ENCODE data around the gene SNAPC1. TPM values are rescaled to one million over a fixed set of nuclear protein-coding genes. Genes with fewer than 3 reads are reported as not detected.
A peak's percentile ranks its signal among the peaks of the same experiment; 100 is the strongest.

Gene SNAPC1
- total and polyA plus RNA-seq, 10 of the 15 experiments (the other 5 are each of a cell fraction or from before 2014, with no cell fraction given) = 4.5 to 12.0 (median 7.4) TPM

DNA sequence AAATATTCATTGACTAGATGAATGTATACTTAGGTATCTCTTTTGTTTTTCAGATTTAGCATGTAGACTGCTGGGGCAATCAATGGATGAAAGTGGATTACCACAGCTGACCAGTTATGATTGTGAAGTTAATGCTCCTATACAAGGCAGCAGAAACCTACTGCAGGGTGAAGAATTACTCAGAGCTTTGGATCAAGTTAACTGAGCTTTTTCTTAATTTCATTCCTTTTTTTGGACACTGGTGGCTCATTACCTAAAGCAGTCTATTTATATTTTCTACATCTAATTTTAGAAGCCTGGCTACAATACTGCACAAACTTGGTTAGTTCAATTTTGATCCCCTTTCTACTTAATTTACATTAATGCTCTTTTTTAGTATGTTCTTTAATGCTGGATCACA is 15.3 kb upstream of the SNAPC1 start:
- ChIA-PET CTCF (interaction anchor here (0.6 to 4.7 kb wide), 7 partner anchors 11 to 91 kb away, joined by 3 to 40 read pairs (median 4); partner anchors contain the start of gene SNAPC1), POLR2A (interaction anchor here (0.6 to 10.5 kb wide), 11 partner anchors 11 to 125 kb away, joined by 3 to 130 read pairs (median 3); partner anchors contain the start of gene SNAPC1), SMC1A (ENCODE audit: uncharacterized antibody, unreplicated experiment) (interaction anchor here (1.1 to 10.0 kb wide), 15 partner anchors 8 to 271 kb away, joined by 3 to 114 read pairs (median 6); partner anchors contain the start of gene SNAPC1), RAD21 (ENCODE audit: unreplicated experiment) (interaction anchor here (0.9 to 10.8 kb wide), 12 partner anchors 16 to 276 kb away, joined by 3 to 102 read pairs (median 4); partner anchors contain the start of gene SNAPC1)
- 0 out of 2 replicates have a peak overlapping the region, but pooled peaks have one; percentile 9 for H3K27ac ChIP-seq (ENCODE audit: control insufficient read depth, insufficient read depth)
- peak overlapping the region; percentile 77 for H3K4me2 ChIP-seq (ENCODE audit: control insufficient read depth, insufficient read depth)
- H3K79me2 ChIP-seq (ENCODE audit: control insufficient read depth, insufficient read depth, low read length) = peaks cover 92% of the 10 kb centered on the region
- ATAC-seq (0 out of 3 replicates have a peak, but pooled peaks have one; percentile 2), DNase-seq (ENCODE audit: low read depth, low spot score) (no peak), FAIRE-seq (no peak)
- H3K9ac ChIP-seq (ENCODE audit: control insufficient read depth, insufficient read depth, low read length) = no peak overlapping the region
- no peaks in the 10 kb centered on the region for H4K20me1 ChIP-seq (ENCODE audit: control insufficient read depth, insufficient read depth)
- in situ Hi-C loops (cut with MboI) = no loop called here
- H3K4me1 ChIP-seq (ENCODE audit: control insufficient read depth, insufficient read depth, low read length) = peaks cover 5% of the 10 kb centered on the region
- no peak for TF ChIP-seq TAF1 (IDR thresholded peaks at IDR 0.05; ENCODE audit: borderline replicate concordance, low read depth, low read length)
- TF ChIP-seq MEF2A (IDR thresholded peaks at IDR 0.05; ENCODE audit: insufficient read depth, low read depth, low read length) = 0 out of 2 replicates have a peak, but pooled peaks have one; percentile 46
- no peak for TF ChIP-seq HDGF (IDR thresholded peaks at IDR 0.05)
- no TSS peak for BruUV-seq (replicated peaks)
- no peaks in the 10 kb centered on the region for H3K9me3 ChIP-seq (replicated peaks; ENCODE audit: control insufficient read depth, insufficient read depth, low read length)
- H3K4me3 ChIP-seq = peak overlapping the region; percentile 79
- intact Hi-C loops (cut with micrococcal nuclease; ENCODE audit: unreplicated experiment) = loop anchor here (10.0 kb wide), 1 partner anchor 452 kb away; no protein-coding TSS in a partner anchor
- H3K27me3 ChIP-seq (replicated peaks in 1 of 2; ENCODE audit: control insufficient read depth in 2 of 2, insufficient read depth in 2 of 2, low read length in 1 of 2) = no peaks in the 10 kb centered on the region
- peaks cover 3 to 40% of the 10 kb centered on the region in 2 experiments for H3K36me3 ChIP-seq (ENCODE audit: control insufficient read depth in 2 of 2, insufficient read depth in 2 of 2, low read length in 1 of 2)
- H2AFZ ChIP-seq (ENCODE audit: control insufficient read depth, low read depth, low read length) = no peak overlapping the region

- Histone ChIP-seq H3K9ac (ENCODE audit: control insufficient read depth, insufficient read depth, low read length) (peak overlapping the region; percentile 16; the same call in 1 of the 2 replicates), H3K4me1 (ENCODE audit: control insufficient read depth, insufficient read depth, low read length) (peaks cover 7% of the 10 kb centered on the region), H4K20me1 (ENCODE audit: control insufficient read depth, insufficient read depth) (no peaks in the 10 kb centered on the region), H3K4me3 (peak overlapping the region; percentile 79), H3K27ac (ENCODE audit: control insufficient read depth, insufficient read depth) (no peak overlapping the region), H3K36me3 (ENCODE audit: control insufficient read depth in 2 of 2, insufficient read depth in 2 of 2, low read length in 1 of 2) (peaks cover 2 to 35% of the 10 kb centered on the region in 2 experiments), H3K27me3 (replicated peaks in 1 of 2; ENCODE audit: control insufficient read depth in 2 of 2, insufficient read depth in 2 of 2, low read length in 1 of 2) (no peaks in the 10 kb centered on the region), H3K79me2 (ENCODE audit: control insufficient read depth, insufficient read depth, low read length) (peaks cover 87% of the 10 kb centered on the region), H3K4me2 (ENCODE audit: control insufficient read depth, insufficient read depth) (peak overlapping the region; percentile 77), H3K9me3 (replicated peaks; ENCODE audit: control insufficient read depth, insufficient read depth, low read length) (no peaks in the 10 kb centered on the region), H2AFZ (ENCODE audit: control insufficient read depth, low read depth, low read length) (no peak overlapping the region)
- ATAC-seq (no peak), FAIRE-seq (no peak), DNase-seq (ENCODE audit: low read depth, low spot score) (no peak)
- ChIA-PET SMC1A (ENCODE audit: uncharacterized antibody, unreplicated experiment) (interaction anchor here (1.4 to 10.0 kb wide), 13 partner anchors 9 to 272 kb away, joined by 3 to 114 read pairs (median 7); partner anchors contain the start of gene SNAPC1), POLR2A (interaction anchor here (1.2 to 10.5 kb wide), 4 partner anchors 17 to 49 kb away, joined by 3 to 130 read pairs (median 6); partner anchors contain the start of gene SNAPC1), CTCF (interaction anchor here (0.9 to 4.7 kb wide), 5 partner anchors 10 to 90 kb away, joined by 3 to 40 read pairs (median 4); partner anchors contain the start of gene SNAPC1), RAD21 (ENCODE audit: unreplicated experiment) (interaction anchor here (1.0 to 10.8 kb wide), 6 partner anchors 16 to 272 kb away, joined by 3 to 102 read pairs (median 12); partner anchors contain the start of gene SNAPC1)
- in situ Hi-C loops (cut with MboI) = no loop called here
- 77% methylated on average over 3 of the region's 3 CpGs for WGBS (ENCODE audit: insufficient coverage, insufficient replicate concordance, low lambda C conversion rate, missing lambda C conversion rate)
- intact Hi-C loops (cut with micrococcal nuclease; ENCODE audit: unreplicated experiment) = loop anchor here (10.0 kb wide), 1 partner anchor 453 kb away; no protein-coding TSS in a partner anchor
- TF ChIP-seq JUND (IDR thresholded peaks at IDR 0.05; ENCODE audit: low read depth, low read length) (no peak), ZBED1 (IDR thresholded peaks at IDR 0.05; ENCODE audit: borderline replicate concordance) (no peak)
- TF ChIP-seq, protein P1, sequence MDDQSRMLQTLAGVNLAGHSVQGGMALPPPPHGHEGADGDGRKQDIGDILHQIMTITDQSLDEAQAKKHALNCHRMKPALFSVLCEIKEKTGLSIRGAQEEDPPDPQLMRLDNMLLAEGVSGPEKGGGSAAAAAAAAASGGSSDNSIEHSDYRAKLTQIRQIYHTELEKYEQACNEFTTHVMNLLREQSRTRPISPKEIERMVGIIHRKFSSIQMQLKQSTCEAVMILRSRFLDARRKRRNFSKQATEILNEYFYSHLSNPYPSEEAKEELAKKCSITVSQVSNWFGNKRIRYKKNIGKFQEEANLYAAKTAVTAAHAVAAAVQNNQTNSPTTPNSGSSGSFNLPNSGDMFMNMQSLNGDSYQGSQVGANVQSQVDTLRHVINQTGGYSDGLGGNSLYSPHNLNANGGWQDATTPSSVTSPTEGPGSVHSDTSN (IDR thresholded peaks at IDR 0.05; ENCODE audit: insufficient replicate concordance, low read depth, low read length) = no peak
- BruUV-seq (replicated peaks) = TSS peak; percentile 40
Observed at GRCh38 chr14:61747342-61747741, 14.9 kb upstream of the SNAPC1 start.

Data from GM12878 (cell line).